ENCODE data around the gene ACSL6. TPM values are rescaled to one million over a fixed set of nuclear protein-coding genes. Genes with fewer than 3 reads are reported as not detected.

Gene ACSL6
- total RNA-seq, 1 experiment from 2014 or later = 4.8 TPM

DNA sequence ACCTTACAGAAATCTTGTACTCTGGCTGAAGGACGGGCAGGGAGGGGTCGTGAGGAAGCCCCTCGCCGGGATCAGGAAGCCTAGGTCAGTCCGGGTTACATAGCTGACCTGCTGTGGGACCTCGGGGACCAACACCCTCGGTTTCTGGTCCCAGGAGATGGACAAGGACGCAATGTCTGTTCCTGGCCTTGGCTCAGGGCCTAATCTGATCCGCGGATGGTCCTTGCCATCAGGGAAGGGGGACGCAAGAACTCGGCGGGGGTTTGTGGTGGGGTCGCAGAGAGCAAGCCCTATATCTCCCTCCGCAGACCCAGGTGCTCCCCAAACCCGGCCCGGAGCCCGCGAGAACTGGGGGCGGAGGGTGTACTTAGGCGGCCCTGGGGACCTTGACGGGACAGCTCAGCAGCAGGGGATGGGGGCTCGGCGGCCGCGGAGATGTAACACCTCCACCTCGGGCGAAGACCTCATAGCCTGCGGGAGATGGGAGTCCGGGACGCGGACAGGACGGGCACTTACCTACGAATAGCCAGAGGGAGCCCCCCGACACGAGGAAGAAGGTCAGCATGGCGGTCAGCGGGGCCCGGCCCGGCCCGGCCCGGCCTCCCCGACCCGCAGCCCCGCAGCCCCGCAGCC lies 353 bp downstream of the ACSL6 start:
- TF ChIP-seq GABPB1 (CRISPR knock-in tag; IDR thresholded peaks at IDR 0.05) (no peak), IRF2 (CRISPR knock-in tag; IDR thresholded peaks at IDR 0.05; ENCODE audit: borderline replicate concordance, low read depth) (no peak), FOXK1 (CRISPR knock-in tag; IDR thresholded peaks at IDR 0.05) (no peak), ZNF317 (CRISPR knock-in tag; IDR thresholded peaks at IDR 0.05; ENCODE audit: borderline replicate concordance, low read depth) (no peak), ZNF416 (CRISPR knock-in tag; IDR thresholded peaks at IDR 0.05) (no peak), NR1H2 (CRISPR knock-in tag; IDR thresholded peaks at IDR 0.05) (no peak), RELA (CRISPR knock-in tag; IDR thresholded peaks at IDR 0.05; ENCODE audit: borderline replicate concordance) (no peak), NFE2L1 (CRISPR knock-in tag; IDR thresholded peaks at IDR 0.05) (no peak), ZNF232 (CRISPR knock-in tag; IDR thresholded peaks at IDR 0.05) (0 out of 2 replicates have a peak, but pooled peaks have one; percentile 29), ELF4 (CRISPR knock-in tag; IDR thresholded peaks at IDR 0.05; ENCODE audit: low read depth) (no peak)
- TF ChIP-seq, protein P1, sequence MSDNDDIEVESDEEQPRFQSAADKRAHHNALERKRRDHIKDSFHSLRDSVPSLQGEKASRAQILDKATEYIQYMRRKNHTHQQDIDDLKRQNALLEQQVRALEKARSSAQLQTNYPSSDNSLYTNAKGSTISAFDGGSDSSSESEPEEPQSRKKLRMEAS (CRISPR knock-in tag; IDR thresholded peaks at IDR 0.05) = no peak
- TF ChIP-seq, protein P2, sequence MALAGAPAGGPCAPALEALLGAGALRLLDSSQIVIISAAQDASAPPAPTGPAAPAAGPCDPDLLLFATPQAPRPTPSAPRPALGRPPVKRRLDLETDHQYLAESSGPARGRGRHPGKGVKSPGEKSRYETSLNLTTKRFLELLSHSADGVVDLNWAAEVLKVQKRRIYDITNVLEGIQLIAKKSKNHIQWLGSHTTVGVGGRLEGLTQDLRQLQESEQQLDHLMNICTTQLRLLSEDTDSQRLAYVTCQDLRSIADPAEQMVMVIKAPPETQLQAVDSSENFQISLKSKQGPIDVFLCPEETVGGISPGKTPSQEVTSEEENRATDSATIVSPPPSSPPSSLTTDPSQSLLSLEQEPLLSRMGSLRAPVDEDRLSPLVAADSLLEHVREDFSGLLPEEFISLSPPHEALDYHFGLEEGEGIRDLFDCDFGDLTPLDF (CRISPR knock-in tag; IDR thresholded peaks at IDR 0.05) = no peak
- TF ChIP-seq, protein P3, sequence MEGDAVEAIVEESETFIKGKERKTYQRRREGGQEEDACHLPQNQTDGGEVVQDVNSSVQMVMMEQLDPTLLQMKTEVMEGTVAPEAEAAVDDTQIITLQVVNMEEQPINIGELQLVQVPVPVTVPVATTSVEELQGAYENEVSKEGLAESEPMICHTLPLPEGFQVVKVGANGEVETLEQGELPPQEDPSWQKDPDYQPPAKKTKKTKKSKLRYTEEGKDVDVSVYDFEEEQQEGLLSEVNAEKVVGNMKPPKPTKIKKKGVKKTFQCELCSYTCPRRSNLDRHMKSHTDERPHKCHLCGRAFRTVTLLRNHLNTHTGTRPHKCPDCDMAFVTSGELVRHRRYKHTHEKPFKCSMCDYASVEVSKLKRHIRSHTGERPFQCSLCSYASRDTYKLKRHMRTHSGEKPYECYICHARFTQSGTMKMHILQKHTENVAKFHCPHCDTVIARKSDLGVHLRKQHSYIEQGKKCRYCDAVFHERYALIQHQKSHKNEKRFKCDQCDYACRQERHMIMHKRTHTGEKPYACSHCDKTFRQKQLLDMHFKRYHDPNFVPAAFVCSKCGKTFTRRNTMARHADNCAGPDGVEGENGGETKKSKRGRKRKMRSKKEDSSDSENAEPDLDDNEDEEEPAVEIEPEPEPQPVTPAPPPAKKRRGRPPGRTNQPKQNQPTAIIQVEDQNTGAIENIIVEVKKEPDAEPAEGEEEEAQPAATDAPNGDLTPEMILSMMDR (IDR thresholded peaks at IDR 0.05) = no peak
- TF ChIP-seq, protein P4, sequence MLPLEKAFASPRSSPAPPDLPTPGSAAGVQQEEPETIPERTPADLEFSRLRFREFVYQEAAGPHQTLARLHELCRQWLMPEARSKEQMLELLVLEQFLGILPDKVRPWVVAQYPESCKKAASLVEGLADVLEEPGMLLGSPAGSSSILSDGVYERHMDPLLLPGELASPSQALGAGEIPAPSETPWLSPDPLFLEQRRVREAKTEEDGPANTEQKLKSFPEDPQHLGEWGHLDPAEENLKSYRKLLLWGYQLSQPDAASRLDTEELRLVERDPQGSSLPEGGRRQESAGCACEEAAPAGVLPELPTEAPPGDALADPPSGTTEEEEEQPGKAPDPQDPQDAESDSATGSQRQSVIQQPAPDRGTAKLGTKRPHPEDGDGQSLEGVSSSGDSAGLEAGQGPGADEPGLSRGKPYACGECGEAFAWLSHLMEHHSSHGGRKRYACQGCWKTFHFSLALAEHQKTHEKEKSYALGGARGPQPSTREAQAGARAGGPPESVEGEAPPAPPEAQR (CRISPR knock-in tag; IDR thresholded peaks at IDR 0.05) = no peak
- TF ChIP-seq, protein P5, sequence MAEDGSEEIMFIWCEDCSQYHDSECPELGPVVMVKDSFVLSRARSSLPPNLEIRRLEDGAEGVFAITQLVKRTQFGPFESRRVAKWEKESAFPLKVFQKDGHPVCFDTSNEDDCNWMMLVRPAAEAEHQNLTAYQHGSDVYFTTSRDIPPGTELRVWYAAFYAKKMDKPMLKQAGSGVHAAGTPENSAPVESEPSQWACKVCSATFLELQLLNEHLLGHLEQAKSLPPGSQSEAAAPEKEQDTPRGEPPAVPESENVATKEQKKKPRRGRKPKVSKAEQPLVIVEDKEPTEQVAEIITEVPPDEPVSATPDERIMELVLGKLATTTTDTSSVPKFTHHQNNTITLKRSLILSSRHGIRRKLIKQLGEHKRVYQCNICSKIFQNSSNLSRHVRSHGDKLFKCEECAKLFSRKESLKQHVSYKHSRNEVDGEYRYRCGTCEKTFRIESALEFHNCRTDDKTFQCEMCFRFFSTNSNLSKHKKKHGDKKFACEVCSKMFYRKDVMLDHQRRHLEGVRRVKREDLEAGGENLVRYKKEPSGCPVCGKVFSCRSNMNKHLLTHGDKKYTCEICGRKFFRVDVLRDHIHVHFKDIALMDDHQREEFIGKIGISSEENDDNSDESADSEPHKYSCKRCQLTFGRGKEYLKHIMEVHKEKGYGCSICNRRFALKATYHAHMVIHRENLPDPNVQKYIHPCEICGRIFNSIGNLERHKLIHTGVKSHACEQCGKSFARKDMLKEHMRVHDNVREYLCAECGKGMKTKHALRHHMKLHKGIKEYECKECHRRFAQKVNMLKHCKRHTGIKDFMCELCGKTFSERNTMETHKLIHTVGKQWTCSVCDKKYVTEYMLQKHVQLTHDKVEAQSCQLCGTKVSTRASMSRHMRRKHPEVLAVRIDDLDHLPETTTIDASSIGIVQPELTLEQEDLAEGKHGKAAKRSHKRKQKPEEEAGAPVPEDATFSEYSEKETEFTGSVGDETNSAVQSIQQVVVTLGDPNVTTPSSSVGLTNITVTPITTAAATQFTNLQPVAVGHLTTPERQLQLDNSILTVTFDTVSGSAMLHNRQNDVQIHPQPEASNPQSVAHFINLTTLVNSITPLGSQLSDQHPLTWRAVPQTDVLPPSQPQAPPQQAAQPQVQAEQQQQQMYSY (CRISPR knock-in tag; IDR thresholded peaks at IDR 0.05) = peak; percentile 78
- ChIA-PET CTCF (interaction anchor here (0.6 to 7.0 kb wide), 10 partner anchors 9 to 588 kb away, joined by 3 to 72 read pairs (median 4); no protein-coding TSS in a partner anchor), POLR2A (interaction anchor here (0.5 kb wide), 1 partner anchor 191 kb away, joined by 3 read pairs; no protein-coding TSS in a partner anchor)
- DNase-seq (ENCODE audit: low spot score) (no peak), ATAC-seq (peak; percentile 3)
- Mint-ChIP-seq H3K36me3 (no peaks in the 10 kb centered on the region), H3K4me1 (peaks cover 21% of the 10 kb centered on the region), H3K27me3 (ENCODE audit: low read depth) (peaks cover 25% of the 10 kb centered on the region), H3K27ac (no peak overlapping the region), H3K9me3 (no peaks in the 10 kb centered on the region), H3K4me3 (peak overlapping the region; percentile 87)

DNA sequence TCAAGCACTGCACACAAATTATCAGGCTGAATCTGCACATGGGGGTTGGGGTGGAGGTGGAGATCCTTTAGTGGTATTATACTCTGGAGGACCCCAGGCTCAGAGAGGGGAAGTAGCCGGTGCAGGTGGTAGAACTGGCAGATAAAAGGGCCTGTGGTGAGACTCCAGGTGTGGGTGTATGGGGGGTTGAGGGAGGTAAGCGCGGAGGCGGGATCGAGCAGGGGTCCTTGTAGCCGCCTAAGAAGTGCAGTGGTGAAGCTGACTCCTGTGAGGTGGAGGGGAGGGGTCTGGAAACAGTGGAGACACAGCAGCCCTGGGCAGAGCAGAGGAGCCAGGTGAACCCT lies 841 bp downstream of the ACSL6 start:
- ChIA-PET POLR2A (interaction anchor here (0.5 kb wide), 1 partner anchor 191 kb away, joined by 3 read pairs; no protein-coding TSS in a partner anchor), CTCF (interaction anchor here (0.6 to 7.0 kb wide), 9 partner anchors 15 to 588 kb away, joined by 3 to 72 read pairs (median 5); no protein-coding TSS in a partner anchor)
- Mint-ChIP-seq H3K27me3 (ENCODE audit: low read depth) (peaks cover 25% of the 10 kb centered on the region), H3K36me3 (no peaks in the 10 kb centered on the region), H3K4me1 (peaks cover 21% of the 10 kb centered on the region), H3K9me3 (no peaks in the 10 kb centered on the region), H3K4me3 (peak overlapping the region; percentile 87), H3K27ac (no peak overlapping the region)
- DNase-seq (ENCODE audit: low spot score) = peak; percentile 23
- peak; percentile 49 for ATAC-seq
- TF ChIP-seq, protein P6, sequence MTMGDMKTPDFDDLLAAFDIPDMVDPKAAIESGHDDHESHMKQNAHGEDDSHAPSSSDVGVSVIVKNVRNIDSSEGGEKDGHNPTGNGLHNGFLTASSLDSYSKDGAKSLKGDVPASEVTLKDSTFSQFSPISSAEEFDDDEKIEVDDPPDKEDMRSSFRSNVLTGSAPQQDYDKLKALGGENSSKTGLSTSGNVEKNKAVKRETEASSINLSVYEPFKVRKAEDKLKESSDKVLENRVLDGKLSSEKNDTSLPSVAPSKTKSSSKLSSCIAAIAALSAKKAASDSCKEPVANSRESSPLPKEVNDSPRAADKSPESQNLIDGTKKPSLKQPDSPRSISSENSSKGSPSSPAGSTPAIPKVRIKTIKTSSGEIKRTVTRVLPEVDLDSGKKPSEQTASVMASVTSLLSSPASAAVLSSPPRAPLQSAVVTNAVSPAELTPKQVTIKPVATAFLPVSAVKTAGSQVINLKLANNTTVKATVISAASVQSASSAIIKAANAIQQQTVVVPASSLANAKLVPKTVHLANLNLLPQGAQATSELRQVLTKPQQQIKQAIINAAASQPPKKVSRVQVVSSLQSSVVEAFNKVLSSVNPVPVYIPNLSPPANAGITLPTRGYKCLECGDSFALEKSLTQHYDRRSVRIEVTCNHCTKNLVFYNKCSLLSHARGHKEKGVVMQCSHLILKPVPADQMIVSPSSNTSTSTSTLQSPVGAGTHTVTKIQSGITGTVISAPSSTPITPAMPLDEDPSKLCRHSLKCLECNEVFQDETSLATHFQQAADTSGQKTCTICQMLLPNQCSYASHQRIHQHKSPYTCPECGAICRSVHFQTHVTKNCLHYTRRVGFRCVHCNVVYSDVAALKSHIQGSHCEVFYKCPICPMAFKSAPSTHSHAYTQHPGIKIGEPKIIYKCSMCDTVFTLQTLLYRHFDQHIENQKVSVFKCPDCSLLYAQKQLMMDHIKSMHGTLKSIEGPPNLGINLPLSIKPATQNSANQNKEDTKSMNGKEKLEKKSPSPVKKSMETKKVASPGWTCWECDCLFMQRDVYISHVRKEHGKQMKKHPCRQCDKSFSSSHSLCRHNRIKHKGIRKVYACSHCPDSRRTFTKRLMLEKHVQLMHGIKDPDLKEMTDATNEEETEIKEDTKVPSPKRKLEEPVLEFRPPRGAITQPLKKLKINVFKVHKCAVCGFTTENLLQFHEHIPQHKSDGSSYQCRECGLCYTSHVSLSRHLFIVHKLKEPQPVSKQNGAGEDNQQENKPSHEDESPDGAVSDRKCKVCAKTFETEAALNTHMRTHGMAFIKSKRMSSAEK (CRISPR knock-in tag; IDR thresholded peaks at IDR 0.05; ENCODE audit: borderline replicate concordance) = no peak
- TF ChIP-seq ETV6 (CRISPR knock-in tag; IDR thresholded peaks at IDR 0.05) (no peak), ZNF423 (CRISPR knock-in tag; IDR thresholded peaks at IDR 0.05) (peak; percentile 38; the same call in 1 of the 2 replicates), TEAD4 (CRISPR knock-in tag; IDR thresholded peaks at IDR 0.05) (no peak)
- TF ChIP-seq, protein P7, sequence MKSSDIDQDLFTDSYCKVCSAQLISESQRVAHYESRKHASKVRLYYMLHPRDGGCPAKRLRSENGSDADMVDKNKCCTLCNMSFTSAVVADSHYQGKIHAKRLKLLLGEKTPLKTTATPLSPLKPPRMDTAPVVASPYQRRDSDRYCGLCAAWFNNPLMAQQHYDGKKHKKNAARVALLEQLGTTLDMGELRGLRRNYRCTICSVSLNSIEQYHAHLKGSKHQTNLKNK (CRISPR knock-in tag; IDR thresholded peaks at IDR 0.05) = no peak
